Measurements from ENCODE around the gene IFNGR2. TPM values are rescaled to one million over a fixed set of nuclear protein-coding genes. Genes with fewer than 3 reads are reported as not detected.

IFNGR2 gene
- total and polyA plus RNA-seq, 2 of the 8 experiments (the other 6 are each of a cell fraction or from before 2014, with no cell fraction given) = 36.0 to 46.4 TPM

DNA sequence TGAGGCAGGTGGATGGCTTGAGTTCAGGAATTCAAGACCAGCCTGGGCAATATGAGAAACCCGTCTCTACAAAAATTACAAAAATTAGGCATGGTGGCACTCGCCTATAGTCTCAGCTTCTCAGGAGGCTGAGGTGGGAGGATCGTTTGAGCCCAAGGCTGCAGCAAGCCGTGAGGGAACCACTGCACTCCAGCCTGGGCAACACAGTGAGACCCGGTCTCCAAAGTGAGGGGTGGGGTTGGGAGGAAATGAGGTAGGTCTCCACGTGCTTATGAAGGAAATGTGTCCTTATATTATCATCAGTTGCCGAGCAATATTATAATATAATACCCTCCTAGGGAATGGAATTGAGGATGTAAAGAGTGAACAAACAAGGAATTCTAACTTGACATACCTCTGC lies 73.9 kb downstream of the IFNGR2 start (continued):
- TF ChIP-seq, protein P1, sequence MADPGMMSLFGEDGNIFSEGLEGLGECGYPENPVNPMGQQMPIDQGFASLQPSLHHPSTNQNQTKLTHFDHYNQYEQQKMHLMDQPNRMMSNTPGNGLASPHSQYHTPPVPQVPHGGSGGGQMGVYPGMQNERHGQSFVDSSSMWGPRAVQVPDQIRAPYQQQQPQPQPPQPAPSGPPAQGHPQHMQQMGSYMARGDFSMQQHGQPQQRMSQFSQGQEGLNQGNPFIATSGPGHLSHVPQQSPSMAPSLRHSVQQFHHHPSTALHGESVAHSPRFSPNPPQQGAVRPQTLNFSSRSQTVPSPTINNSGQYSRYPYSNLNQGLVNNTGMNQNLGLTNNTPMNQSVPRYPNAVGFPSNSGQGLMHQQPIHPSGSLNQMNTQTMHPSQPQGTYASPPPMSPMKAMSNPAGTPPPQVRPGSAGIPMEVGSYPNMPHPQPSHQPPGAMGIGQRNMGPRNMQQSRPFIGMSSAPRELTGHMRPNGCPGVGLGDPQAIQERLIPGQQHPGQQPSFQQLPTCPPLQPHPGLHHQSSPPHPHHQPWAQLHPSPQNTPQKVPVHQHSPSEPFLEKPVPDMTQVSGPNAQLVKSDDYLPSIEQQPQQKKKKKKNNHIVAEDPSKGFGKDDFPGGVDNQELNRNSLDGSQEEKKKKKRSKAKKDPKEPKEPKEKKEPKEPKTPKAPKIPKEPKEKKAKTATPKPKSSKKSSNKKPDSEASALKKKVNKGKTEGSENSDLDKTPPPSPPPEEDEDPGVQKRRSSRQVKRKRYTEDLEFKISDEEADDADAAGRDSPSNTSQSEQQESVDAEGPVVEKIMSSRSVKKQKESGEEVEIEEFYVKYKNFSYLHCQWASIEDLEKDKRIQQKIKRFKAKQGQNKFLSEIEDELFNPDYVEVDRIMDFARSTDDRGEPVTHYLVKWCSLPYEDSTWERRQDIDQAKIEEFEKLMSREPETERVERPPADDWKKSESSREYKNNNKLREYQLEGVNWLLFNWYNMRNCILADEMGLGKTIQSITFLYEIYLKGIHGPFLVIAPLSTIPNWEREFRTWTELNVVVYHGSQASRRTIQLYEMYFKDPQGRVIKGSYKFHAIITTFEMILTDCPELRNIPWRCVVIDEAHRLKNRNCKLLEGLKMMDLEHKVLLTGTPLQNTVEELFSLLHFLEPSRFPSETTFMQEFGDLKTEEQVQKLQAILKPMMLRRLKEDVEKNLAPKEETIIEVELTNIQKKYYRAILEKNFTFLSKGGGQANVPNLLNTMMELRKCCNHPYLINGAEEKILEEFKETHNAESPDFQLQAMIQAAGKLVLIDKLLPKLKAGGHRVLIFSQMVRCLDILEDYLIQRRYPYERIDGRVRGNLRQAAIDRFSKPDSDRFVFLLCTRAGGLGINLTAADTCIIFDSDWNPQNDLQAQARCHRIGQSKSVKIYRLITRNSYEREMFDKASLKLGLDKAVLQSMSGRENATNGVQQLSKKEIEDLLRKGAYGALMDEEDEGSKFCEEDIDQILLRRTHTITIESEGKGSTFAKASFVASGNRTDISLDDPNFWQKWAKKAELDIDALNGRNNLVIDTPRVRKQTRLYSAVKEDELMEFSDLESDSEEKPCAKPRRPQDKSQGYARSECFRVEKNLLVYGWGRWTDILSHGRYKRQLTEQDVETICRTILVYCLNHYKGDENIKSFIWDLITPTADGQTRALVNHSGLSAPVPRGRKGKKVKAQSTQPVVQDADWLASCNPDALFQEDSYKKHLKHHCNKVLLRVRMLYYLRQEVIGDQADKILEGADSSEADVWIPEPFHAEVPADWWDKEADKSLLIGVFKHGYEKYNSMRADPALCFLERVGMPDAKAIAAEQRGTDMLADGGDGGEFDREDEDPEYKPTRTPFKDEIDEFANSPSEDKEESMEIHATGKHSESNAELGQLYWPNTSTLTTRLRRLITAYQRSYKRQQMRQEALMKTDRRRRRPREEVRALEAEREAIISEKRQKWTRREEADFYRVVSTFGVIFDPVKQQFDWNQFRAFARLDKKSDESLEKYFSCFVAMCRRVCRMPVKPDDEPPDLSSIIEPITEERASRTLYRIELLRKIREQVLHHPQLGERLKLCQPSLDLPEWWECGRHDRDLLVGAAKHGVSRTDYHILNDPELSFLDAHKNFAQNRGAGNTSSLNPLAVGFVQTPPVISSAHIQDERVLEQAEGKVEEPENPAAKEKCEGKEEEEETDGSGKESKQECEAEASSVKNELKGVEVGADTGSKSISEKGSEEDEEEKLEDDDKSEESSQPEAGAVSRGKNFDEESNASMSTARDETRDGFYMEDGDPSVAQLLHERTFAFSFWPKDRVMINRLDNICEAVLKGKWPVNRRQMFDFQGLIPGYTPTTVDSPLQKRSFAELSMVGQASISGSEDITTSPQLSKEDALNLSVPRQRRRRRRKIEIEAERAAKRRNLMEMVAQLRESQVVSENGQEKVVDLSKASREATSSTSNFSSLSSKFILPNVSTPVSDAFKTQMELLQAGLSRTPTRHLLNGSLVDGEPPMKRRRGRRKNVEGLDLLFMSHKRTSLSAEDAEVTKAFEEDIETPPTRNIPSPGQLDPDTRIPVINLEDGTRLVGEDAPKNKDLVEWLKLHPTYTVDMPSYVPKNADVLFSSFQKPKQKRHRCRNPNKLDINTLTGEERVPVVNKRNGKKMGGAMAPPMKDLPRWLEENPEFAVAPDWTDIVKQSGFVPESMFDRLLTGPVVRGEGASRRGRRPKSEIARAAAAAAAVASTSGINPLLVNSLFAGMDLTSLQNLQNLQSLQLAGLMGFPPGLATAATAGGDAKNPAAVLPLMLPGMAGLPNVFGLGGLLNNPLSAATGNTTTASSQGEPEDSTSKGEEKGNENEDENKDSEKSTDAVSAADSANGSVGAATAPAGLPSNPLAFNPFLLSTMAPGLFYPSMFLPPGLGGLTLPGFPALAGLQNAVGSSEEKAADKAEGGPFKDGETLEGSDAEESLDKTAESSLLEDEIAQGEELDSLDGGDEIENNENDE (IDR thresholded peaks at IDR 0.05; ENCODE audit: insufficient replicate concordance, low read length) = no peak
- TF ChIP-seq GTF2F1 (IDR thresholded peaks at IDR 0.05; ENCODE audit: borderline replicate concordance, low read depth, low read length) (no peak), CBX8 (IDR thresholded peaks at IDR 0.05; ENCODE audit: borderline replicate concordance, low read depth, low read length) (no peak), CHD1 (IDR thresholded peaks at IDR 0.05; ENCODE audit: low read depth, low read length) (no peak)
